Effector memory CD4-positive, alpha-beta T cell (primary cell): Measurements from ENCODE around the gene NAAA.

Source experiments
- DNase-seq, 3 donors: peaks; one replicate each; pipeline ENCODE4 v3.0.0-alpha.2; 2020
- H3K27ac ChIP-seq: 2 replicates; pipeline ENCODE4 v1.7.0; 2013; ENCODE audit warnings: mild to moderate bottlenecking, low read length, moderate library complexity; ENCODE audit not compliant: insufficient read depth, poor library complexity, severe bottlenecking
- H3K27me3 ChIP-seq: replicated peaks from 2 replicates; pipeline ENCODE4 v1.7.0; 2013; ENCODE audit warnings: mild to moderate bottlenecking, low read length; ENCODE audit not compliant: insufficient read depth, control insufficient read depth, poor library complexity, severe bottlenecking
- H3K36me3 ChIP-seq: 2 replicates; pipeline ENCODE4 v1.7.0; 2013; ENCODE audit warnings: mild to moderate bottlenecking, low read length, moderate library complexity; ENCODE audit not compliant: control insufficient read depth, insufficient read depth
- H3K4me1 ChIP-seq: 2 replicates; pipeline ENCODE4 v1.7.0; 2013; ENCODE audit warnings: low read length, mild to moderate bottlenecking; ENCODE audit not compliant: control insufficient read depth, insufficient read depth, poor library complexity, severe bottlenecking
- H3K4me3 ChIP-seq: 2 replicates; pipeline ENCODE4 v1.7.0; 2013; ENCODE audit warnings: low read length, low read depth, mild to moderate bottlenecking; ENCODE audit not compliant: insufficient read depth, poor library complexity, severe bottlenecking
- H3K9me3 ChIP-seq: 2 replicates; pipeline ENCODE4 v1.7.0; 2013; ENCODE audit warnings: mild to moderate bottlenecking, low read length, moderate library complexity; ENCODE audit not compliant: control insufficient read depth

Gene NAAA

DNA sequence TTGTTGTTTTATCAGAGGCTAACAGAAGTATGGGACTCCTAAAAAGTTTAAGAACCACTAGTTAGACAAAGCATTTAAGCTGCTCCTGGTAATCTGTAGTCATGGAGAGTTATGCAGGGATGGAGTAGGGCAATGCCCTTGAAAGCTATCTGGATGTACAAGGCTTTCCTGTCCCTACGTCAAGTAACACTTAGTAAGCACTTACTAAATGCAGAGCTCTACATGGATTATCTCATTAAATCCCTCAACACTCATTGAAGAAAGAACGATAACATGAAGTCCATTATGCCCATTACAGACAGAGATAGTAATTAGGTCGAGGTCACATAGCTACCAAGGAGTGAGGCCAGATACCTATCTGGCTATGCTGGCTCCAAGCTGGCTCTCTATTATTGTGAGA is 71.7 kb downstream of the NAAA start:
- Histone ChIP-seq H3K9me3 (no peaks in the 10 kb centered on the region), H3K27me3 (no peaks in the 10 kb centered on the region), H3K27ac (no peak overlapping the region), H3K4me3 (no peak overlapping the region), H3K4me1 (no peaks in the 10 kb centered on the region), H3K36me3 (no peaks in the 10 kb centered on the region)
- no peak for DNase-seq

DNA sequence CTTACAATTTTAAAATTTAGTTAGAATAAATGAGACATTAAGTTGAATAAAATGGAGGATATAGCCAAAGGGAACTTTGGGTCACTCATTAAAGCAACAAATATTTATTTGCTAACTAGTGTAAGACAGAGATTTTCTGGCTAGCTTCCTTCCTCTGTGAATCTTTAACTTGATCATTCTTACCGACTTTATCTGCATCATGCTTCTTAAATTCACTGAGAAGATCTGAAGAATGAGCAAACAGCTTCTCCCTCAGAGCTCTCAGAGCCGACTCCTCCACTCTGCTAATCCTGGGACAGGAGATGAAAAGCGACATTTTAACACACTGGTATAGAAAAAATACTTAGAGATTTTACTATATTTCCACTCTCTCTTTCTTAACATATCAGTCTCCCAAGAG is 73.7 kb downstream of the NAAA start:
- DNase-seq = no peak
- H3K4me3 ChIP-seq = no peak overlapping the region
- H3K9me3 ChIP-seq = no peaks in the 10 kb centered on the region
- no peaks in the 10 kb centered on the region for H3K4me1 ChIP-seq
- no peak overlapping the region for H3K27ac ChIP-seq
- no peaks in the 10 kb centered on the region for H3K36me3 ChIP-seq
- no peaks in the 10 kb centered on the region for H3K27me3 ChIP-seq
